Stimulated activated CD8-positive, alpha-beta memory T cell treated with anti-CD3 and anti-CD28 coated beads, Interleukin-4, amount 100 ng/mL, for 1 hour (primary cell): ENCODE measurements around the gene RASGEF1C.
"Not testable (repeated sequence)": the region's sequence is repeated elsewhere in the genome, so short reads cannot be mapped to it uniquely, and the experiment has no call there.

Source experiments
- DNase-seq, 2 donors: peaks; one replicate each; pipeline ENCODE4 v3.0.0-alpha.2; 2020; ENCODE audit warnings: low read depth in 2 of 2, low spot score in 1 of 2

Gene RASGEF1C

GRCh38 chr5:180136630-180137381 is 72.2 kb downstream of the RASGEF1C start:
- DNase-seq, result no peak

DNA sequence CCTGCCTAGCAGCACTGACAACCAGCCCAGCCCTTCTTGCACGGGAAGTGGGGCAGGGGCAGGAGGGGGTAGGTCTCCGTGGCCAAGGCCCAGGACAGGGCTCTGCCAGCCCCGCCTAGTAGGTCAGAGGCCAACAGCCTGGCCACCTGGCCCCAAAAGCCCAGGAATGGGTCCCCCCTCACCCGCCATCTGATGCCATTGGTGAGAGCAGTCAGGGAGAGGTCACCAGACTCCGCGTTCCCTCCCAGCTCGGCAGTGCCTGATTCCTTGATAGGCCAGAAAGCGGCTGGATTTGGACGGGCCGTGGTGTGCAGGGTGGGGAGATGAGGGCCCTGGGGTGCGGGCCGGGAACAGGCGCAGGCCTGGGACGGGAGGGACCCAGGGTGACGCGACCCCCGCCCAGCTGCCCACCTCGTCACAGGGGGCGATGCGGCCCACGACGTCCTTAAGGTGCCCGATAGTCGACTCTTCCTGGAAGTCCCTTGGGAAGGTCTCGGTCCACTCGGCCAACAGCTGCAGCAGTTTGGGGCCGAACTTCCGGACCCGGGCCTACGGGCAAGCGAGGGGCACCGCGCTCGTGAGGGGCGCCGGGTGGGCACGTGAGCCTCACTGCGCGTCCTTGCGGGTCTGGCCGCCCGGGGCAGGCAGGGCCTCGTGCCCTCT is 72.9 kb downstream of the RASGEF1C start:
- DNase-seq, result no peak

GRCh38 chr5:180135128-180135955 is 73.7 kb downstream of the RASGEF1C start:
- DNase-seq, result no peak

DNA sequence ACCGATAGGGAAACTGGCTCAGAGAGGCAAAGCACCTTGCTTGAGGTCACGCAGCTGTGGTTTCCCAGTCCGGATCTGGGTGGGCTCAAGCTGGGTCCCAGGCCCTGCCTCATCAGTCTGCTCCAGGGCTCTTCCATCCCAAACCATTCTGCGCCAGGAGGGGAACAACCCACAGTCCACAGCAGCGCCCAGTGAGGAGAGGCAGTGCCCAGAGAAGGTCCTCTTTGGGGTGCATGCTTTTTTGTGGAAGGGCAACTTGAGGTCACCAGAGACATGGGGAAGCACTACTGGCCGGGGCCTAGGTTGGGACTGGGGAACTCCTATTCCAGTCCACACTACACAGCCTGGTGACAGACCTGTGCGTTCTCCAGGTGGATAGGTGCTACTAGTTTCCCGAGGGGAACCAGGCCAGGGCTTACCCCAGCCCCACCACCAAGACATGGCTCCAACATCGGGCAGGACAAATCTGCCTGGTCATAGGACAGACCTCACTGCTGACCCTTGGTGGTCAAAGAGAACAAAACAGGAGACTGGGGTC is 75.0 kb downstream of the RASGEF1C start:
- DNase-seq, result no peak

- DNase-seq, result no peak
These were observed 75.5 kb downstream of the RASGEF1C start for GRCh38 chr5:180133551-180133950.

- no peak for DNase-seq
These were observed 76.0 kb downstream of the RASGEF1C start for GRCh38 chr5:180133060-180133459.

DNA sequence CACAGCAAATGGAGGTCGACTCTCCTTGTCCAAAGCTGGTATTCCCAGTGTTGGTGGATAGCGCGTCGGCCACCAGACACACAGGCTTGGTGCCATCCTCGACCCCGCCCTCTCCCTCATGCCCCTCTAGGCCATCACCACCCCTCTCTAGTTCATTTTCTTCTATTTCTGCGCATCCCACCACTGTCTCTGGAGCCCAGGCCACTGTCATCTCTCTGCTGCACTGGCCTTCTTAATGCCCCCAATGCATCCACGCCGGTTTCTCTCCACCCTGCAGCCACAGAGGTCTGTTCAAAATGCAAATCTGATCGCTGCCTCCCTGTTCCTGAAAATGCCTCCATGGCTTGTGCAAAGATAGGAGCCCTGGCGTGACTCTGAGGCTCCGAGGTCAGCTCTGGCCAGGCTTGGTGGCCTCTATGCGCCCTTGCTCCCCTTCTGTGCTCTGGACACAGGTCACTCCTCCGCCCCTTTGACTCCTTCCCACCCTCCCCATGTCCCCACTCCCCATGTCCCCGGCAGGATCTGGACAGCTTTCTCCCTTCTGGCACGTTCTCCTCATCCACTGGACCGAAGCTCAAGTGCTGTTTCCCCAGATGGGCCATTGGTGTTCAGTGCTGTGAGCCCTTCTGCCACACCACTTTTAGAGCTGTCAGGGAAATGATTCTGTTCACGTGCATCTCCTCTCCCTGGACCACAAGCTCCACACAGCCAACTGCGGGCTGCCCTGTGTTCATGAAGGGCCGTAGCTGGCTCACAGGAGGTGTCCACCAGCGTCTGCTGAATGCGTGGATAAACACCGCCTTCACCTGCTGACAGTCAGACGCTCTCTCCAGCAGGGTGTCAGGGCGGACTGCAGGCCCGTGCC is 77.9 kb downstream of the RASGEF1C start:
- DNase-seq, result no peak

GRCh38 chr5:180130291-180130869 is 78.6 kb downstream of the RASGEF1C start:
- DNase-seq, result no peak

DNA sequence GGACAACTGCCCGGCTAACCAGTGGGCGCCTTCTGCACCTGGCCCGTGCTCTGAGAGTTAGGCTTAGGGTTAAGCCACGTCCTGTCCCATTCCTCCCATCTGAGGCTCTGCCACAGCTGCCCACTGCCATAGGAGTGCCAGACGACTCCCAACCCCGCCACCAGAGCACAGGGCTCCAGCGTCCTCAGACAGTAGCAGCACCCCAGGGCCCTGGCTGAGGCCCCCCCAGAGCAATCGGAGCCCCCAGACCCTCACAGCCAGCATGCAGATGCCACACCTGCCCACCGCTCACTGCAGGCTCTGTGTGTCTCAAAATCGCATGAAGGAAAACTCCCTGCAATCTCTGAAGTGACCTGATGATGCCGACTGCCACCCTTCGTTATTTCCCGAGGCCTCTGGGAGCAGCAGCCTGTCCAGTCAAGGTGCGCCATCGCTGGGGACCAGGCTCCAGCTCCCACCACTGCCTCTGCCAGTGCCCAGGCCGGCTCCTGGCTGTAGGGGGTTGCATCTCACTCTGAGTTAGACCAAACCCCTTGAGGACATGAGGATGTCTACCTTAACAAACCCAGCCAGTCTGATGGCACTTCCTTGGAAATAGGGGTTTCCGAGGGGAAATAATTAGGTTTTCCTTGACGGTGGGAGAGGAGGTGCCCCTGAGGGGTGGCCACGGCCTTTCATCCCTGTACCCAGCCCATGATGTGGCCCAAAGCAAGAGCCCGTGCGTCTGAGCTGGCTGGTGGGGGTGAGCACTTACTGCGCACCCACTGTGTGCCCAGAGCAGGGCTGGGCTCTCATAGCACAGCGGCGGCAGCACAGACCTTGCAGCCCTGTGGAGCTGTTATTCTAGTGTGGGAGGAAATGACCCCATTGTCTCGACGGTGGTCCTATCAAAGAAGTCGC is 79.5 kb downstream of the RASGEF1C start:
- no peak for DNase-seq

DNA sequence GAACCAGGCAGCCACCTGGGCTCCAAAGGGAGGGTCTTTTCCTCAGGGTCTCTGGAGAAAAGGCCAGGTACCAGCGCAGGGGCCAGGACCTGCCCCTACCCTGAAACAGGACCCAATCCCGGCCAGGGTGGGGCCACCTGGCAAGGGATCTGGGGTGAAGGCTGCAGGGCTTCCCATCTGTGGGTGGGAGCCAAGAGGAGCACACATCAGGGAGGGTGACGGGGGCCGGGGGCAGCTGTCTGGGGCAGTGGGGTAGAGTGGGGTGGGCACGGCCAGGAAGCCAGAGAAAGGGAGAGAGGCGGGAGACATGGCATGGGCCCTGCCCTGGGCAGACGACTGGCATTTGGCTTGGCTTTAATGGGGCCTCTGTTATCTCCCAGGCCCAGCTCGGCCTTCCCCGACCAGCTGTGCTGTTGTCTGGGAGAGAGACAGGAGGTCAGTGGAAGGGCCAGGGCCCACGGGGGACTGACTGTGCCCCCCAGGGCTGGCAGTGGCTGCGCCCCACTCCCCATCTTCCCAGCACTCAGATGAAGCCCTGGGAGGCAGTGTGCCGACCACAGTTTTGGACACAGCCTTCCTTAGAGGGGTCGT is 80.2 kb downstream of the RASGEF1C start:
- no peak for DNase-seq

DNA sequence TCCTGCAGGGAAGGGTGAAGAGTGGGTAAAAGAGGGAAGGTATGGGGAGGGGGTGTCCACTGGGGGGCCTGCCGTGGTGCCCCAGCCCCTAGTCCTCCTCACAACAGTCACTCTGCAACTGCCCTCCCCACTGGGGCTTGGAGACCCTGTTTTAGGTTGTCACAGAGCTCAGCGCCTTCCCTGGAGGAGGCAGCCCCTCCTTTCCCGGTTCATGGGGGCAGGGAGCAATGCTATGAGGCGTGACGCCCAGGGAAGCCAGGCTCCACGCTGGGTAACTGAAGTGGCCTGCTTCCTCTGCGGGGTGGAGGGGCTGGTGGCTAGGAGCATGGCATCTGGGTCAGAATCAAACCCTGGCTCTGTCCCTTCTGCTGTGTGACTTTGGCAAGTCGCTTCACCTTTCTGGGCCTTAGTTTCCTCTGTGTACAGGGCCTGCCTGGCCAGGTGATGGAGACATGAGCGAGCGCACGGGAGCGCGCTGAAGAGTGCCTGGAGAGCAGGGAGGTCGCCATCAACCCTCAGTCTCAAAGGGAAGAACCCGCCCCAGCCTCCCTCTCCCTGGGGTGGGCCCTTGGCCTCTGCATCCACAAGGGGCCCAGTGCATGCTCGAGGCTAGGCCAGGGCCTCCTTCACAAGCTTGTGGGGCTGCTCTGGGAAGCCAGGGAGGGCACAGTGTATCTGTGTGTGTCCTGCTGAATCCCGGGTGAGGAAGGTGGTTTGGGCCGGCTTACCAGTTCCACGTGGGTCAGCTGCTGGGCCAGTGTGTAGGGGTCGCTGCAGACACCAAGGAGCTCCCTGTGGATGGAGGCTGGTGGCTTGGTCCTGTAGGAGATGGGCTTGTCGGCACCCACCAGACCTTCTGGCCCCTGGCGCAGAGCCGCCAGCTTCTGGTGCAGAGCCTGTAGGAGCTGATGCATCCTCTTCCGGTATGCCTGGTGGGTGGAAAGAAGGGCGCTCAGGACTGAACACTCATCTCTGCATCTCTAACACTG is 81.0 kb downstream of the RASGEF1C start:
- DNase-seq, result no peak

GRCh38 chr5:180126716-180127681 is 82.0 kb downstream of the RASGEF1C start:
- no peak for DNase-seq

GRCh38 chr5:180126156-180126555 is 82.9 kb downstream of the RASGEF1C start:
- DNase-seq, result not testable (repeated sequence)

DNA sequence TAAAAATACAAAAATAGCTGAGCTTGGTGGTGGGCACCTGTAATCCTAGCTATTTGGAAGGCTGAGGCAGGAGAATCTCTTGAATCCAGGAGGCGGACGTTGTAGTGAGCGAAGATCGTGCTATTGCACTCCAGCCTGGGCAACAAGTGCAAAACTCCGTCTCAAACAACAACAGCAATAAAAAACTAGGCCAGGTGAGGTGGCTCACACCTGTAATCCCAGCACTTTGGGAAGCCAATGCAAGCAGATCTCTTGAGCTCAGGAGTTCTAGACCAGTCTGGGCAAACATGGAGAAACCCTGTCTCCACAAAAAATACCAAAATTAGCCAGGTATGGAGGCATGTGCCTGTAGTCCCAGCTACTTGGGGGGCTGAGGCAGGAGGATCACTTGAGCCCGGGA is 84.3 kb downstream of the RASGEF1C start:
- DNase-seq, result not testable (repeated sequence)

- no peak for DNase-seq
These were observed 86.1 kb downstream of the RASGEF1C start for GRCh38 chr5:180122875-180123274.

DNA sequence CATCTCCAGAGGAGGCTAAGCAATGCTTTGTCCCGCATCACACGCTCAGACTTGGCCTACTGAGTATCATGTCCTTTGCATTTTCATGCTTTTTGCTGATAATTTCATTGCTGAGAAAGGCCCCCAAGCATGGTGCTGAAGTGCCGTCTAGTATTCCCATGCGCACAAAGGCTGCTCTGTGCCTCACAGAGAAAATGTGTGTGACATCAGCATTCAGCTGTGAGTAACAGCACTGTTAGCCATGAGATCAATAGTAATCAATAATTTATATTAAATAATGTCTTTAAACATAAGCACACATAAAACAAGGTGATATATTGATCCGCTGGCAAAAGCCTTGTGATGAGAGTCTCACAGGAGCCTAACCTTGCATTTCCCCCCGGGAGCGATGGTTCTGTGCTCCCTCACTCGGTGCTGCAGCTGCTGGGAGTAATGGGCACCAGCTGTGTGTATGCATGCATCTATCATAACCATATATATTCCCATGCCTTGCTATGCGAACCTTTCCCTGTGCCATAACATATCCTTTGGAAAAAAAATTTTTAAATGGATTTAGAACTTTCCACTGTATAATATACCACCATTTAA is 87.1 kb downstream of the RASGEF1C start:
- DNase-seq, result no peak
